GM12891 (cell line): Measurements from ENCODE around the gene CYP1A1.

ENCODE experiments used
- POLR2A ChIP-seq: IDR thresholded peaks from 2 replicates; pipeline ENCODE4 v1.6.1; 2011; ENCODE audit warnings: low read depth, low read length, control low read depth
- POLR2AphosphoS5 ChIP-seq: IDR thresholded peaks from 2 replicates; pipeline ENCODE4 v1.6.1; 2011; ENCODE audit warnings: low read depth, low read length, control low read depth
- POU2F2 ChIP-seq: IDR thresholded peaks from 2 replicates; pipeline ENCODE4 v1.6.1; 2011; ENCODE audit warnings: low read depth, mild to moderate bottlenecking, control low read depth, low read length, moderate library complexity
- SPI1 ChIP-seq: IDR thresholded peaks from 2 replicates; pipeline ENCODE4 v1.6.1; 2011; ENCODE audit warnings: low read depth, low read length, control low read depth
- TAF1 ChIP-seq: IDR thresholded peaks from 2 replicates; pipeline ENCODE4 v1.6.1; 2011; ENCODE audit warnings: low read depth, low read length, control low read depth

GRCh38 chr15:74732846-74733245, 7.5 kb upstream of the CYP1A1 start:
- TF ChIP-seq POLR2A (no peak), TAF1 (no peak), POLR2AphosphoS5 (no peak), SPI1 (no peak), POU2F2 (no peak)
